IMR-90 (cell line): ENCODE data around the gene KRT1.

Source experiments
- CHD1 ChIP-seq: IDR thresholded peaks from 2 replicates; pipeline ENCODE4 v1.6.1; 2012; ENCODE audit warnings: low read depth, low read length, improper control_type of control experiment
- CTCF ChIP-seq: conservative IDR thresholded peaks from 2 replicates; pipeline ENCODE4 v1.5.1; 2012; ENCODE audit warnings: mild to moderate bottlenecking, low read depth, low read length, improper control_type of control experiment
- ELK1 ChIP-seq: fragments of 150-350 bp; IDR thresholded peaks from 2 replicates; pipeline ENCODE4 v1.6.1; 2016; ENCODE audit warnings: low read depth, mild to moderate bottlenecking, low read length, moderate library complexity, borderline replicate concordance
- FOS ChIP-seq: fragments of 150-350 bp; IDR thresholded peaks from 2 replicates; pipeline ENCODE4 v1.6.1; 2016; ENCODE audit warnings: low read depth, low read length
- MAFK ChIP-seq: IDR thresholded peaks from 2 replicates; pipeline ENCODE4 v1.6.1; 2012; ENCODE audit warnings: low read depth, low read length, improper control_type of control experiment
- MAZ ChIP-seq: IDR thresholded peaks from 2 replicates; pipeline ENCODE4 v1.6.1; 2012; ENCODE audit warnings: low read depth, mild to moderate bottlenecking, low read length, improper control_type of control experiment, moderate library complexity, borderline replicate concordance
- MXI1 ChIP-seq: IDR thresholded peaks from 2 replicates; pipeline ENCODE4 v1.6.1; 2012; ENCODE audit warnings: low read depth, mild to moderate bottlenecking, low read length, moderate library complexity, borderline replicate concordance
- POLR2A ChIP-seq: IDR thresholded peaks from 2 replicates; pipeline ENCODE4 v1.6.1; 2012; ENCODE audit warnings: mild to moderate bottlenecking, low read depth, low read length
- RAD21 ChIP-seq: IDR thresholded peaks from 2 replicates; pipeline ENCODE4 v1.6.1; 2012; ENCODE audit warnings: low read length, improper control_type of control experiment
- RCOR1 ChIP-seq: IDR thresholded peaks from 2 replicates; pipeline ENCODE4 v1.6.1; 2012; ENCODE audit warnings: mild to moderate bottlenecking, low read length, improper control_type of control experiment; ENCODE audit not compliant: insufficient replicate concordance
- RFX5 ChIP-seq: IDR thresholded peaks from 2 replicates; pipeline ENCODE4 v1.8.0; 2012; ENCODE audit warnings: low read depth, mild to moderate bottlenecking, low read length, moderate library complexity
- SMC3 ChIP-seq: fragments of 150-350 bp; IDR thresholded peaks from 2 replicates; pipeline ENCODE4 v1.6.1; 2016; ENCODE audit warnings: low read depth, mild to moderate bottlenecking, antibody characterized with exemption, low read length, moderate library complexity
- USF2 ChIP-seq: fragments of 150-350 bp; IDR thresholded peaks from 2 replicates; pipeline ENCODE4 v1.6.1; 2017; ENCODE audit warnings: mild to moderate bottlenecking, antibody characterized with exemption, low read length, low read depth

- TF ChIP-seq CTCF: no peak
- TF ChIP-seq POLR2A: no peak
- no peak for TF ChIP-seq RFX5
- no peak for TF ChIP-seq SMC3
- no peak for TF ChIP-seq MAFK
- TF ChIP-seq MAZ: no peak
- no peak for TF ChIP-seq RCOR1
- TF ChIP-seq ELK1: no peak
- TF ChIP-seq MXI1: no peak
- TF ChIP-seq USF2: no peak
- TF ChIP-seq RAD21: no peak
- TF ChIP-seq FOS: no peak
- TF ChIP-seq CHD1: no peak
Observed at GRCh38 chr12:52720365-52720886, 40.2 kb upstream of the KRT1 start.
